ENCODE data around the gene OTX1.

The OTX1 gene

GRCh38 chr2:63047321-63048279 lies 3.0 kb upstream of the OTX1 start:
- DNase-seq = no peak

- DNase-seq = no peak
These were observed 2.1 kb upstream of the OTX1 start for GRCh38 chr2:63048367-63049171.

- DNase-seq = no peak
These were observed 1.2 kb upstream of the OTX1 start for GRCh38 chr2:63049211-63049969.

- DNase-seq = no peak
These were observed 678 bp upstream of the OTX1 start for GRCh38 chr2:63049970-63050333.

- no peak for DNase-seq
These were observed 588 bp downstream of the OTX1 start for GRCh38 chr2:63051042-63051794.

- DNase-seq = no peak
These were observed 1.2 kb downstream of the OTX1 start for GRCh38 chr2:63051795-63052333.

- no peak for DNase-seq
These were observed 1.9 kb downstream of the OTX1 start for GRCh38 chr2:63052411-63053080.

- no peak for DNase-seq
These were observed 2.7 kb downstream of the OTX1 start for GRCh38 chr2:63053081-63053888.

GRCh38 chr2:63053889-63054602 lies 3.4 kb downstream of the OTX1 start:
- no peak for DNase-seq

- no peak for DNase-seq
These were observed 4.2 kb downstream of the OTX1 start for GRCh38 chr2:63054841-63055225.

GRCh38 chr2:63055226-63056106 lies 4.8 kb downstream of the OTX1 start:
- no peak for DNase-seq

- no peak for DNase-seq
These were observed 5.7 kb downstream of the OTX1 start for GRCh38 chr2:63056107-63057050.

- no peak for DNase-seq
These were observed 6.9 kb downstream of the OTX1 start for GRCh38 chr2:63057249-63058143.

- DNase-seq = no peak
These were observed 7.7 kb downstream of the OTX1 start for GRCh38 chr2:63058144-63058920.

GRCh38 chr2:63058921-63059792 lies 8.5 kb downstream of the OTX1 start:
- DNase-seq = no peak
